ENCODE results near the gene FAM200C. TPM values are rescaled to one million over a fixed set of nuclear protein-coding genes. Genes with fewer than 3 reads are reported as not detected.

FAM200C gene
- total and polyA plus RNA-seq, 8 donors = 3.6 to 19.2 (median 14.7) TPM

- no peak for DNase-seq
- intact Hi-C loops (cut with DNase I) = no loop called here
- no peak for ATAC-seq
These were observed 21.5 kb downstream of the FAM200C start for GRCh38 chr5:160378330-160378729.

GRCh38 chr5:160377651-160378050 lies 22.2 kb downstream of the FAM200C start:
- no peak for TF ChIP-seq CTCF (IDR thresholded peaks at IDR 0.05)
- Histone ChIP-seq H3K27me3 (no peaks in the 10 kb centered on the region), H3K9me3 (no peaks in the 10 kb centered on the region), H3K36me3 (no peaks in the 10 kb centered on the region), H3K4me3 (no peak overlapping the region), H3K27ac (no peak overlapping the region), H3K4me1 (no peaks in the 10 kb centered on the region)
- ATAC-seq = no peak
- no peak for DNase-seq
- intact Hi-C loops (cut with DNase I) = no loop called here

More at GRCh38 chr5:160378330-160378729, 21.5 kb downstream of the FAM200C start:
- no peak for TF ChIP-seq CTCF (IDR thresholded peaks at IDR 0.05)
- Histone ChIP-seq H3K27ac (no peak overlapping the region), H3K4me1 (no peaks in the 10 kb centered on the region), H3K36me3 (no peaks in the 10 kb centered on the region), H3K9me3 (no peaks in the 10 kb centered on the region), H3K27me3 (no peaks in the 10 kb centered on the region), H3K4me3 (no peak overlapping the region)

GRCh38 chr5:160376416-160376815 lies 23.4 kb downstream of the FAM200C start:
- no peak for DNase-seq
- intact Hi-C loops (cut with DNase I) = no loop called here

GRCh38 chr5:160375701-160376100 lies 24.2 kb downstream of the FAM200C start:
- intact Hi-C loops (cut with DNase I) = no loop called here
- Histone ChIP-seq H3K36me3 (no peaks in the 10 kb centered on the region), H3K9me3 (no peaks in the 10 kb centered on the region), H3K4me3 (no peak overlapping the region), H3K27ac (no peak overlapping the region), H3K27me3 (peaks cover 0 to 7% of the 10 kb centered on the region in 2 donors), H3K4me1 (no peaks in the 10 kb centered on the region)
- no peak for DNase-seq
- no peak for TF ChIP-seq CTCF (IDR thresholded peaks at IDR 0.05)
- no peak for ATAC-seq

More at GRCh38 chr5:160376416-160376815, 23.4 kb downstream of the FAM200C start:
- no peaks in the 10 kb centered on the region for H3K9me3 ChIP-seq
- peaks cover 0 to under 1% of the 10 kb centered on the region in 2 donors for H3K27me3 ChIP-seq
- no peaks in the 10 kb centered on the region for H3K4me1 ChIP-seq
- H3K36me3 ChIP-seq = no peaks in the 10 kb centered on the region
- H3K4me3 ChIP-seq = no peak overlapping the region
- H3K27ac ChIP-seq = no peak overlapping the region
- no peak for ATAC-seq
- no peak for TF ChIP-seq CTCF (IDR thresholded peaks at IDR 0.05)

- H3K27me3 ChIP-seq = peaks cover 0 to 13% of the 10 kb centered on the region in 2 donors
- H3K9me3 ChIP-seq = no peaks in the 10 kb centered on the region
- peaks cover 0 to 5% of the 10 kb centered on the region in 2 donors for H3K4me1 ChIP-seq
- TF ChIP-seq CTCF (IDR thresholded peaks at IDR 0.05) = no peak
- DNase-seq = no peak
- H3K4me3 ChIP-seq = no peak overlapping the region
- no peak overlapping the region for H3K27ac ChIP-seq
- ATAC-seq = no peak
- intact Hi-C loops (cut with DNase I) = no loop called here
- H3K36me3 ChIP-seq = no peaks in the 10 kb centered on the region
These were observed 24.7 kb downstream of the FAM200C start for GRCh38 chr5:160375166-160375565.

All from left lung (tissue), 10 donors.